Peyer's patch (tissue), 4 donors: Measurements from ENCODE around the gene LOXHD1. TPM values are rescaled to one million over a fixed set of nuclear protein-coding genes. Genes with fewer than 3 reads are reported as not detected.

ENCODE experiments used
- DNase-seq, 3 donors: peaks; one replicate each; pipeline ENCODE4 v3.0.0-alpha.2; 2017 to 2019
- H3K27ac ChIP-seq, 4 donors: fragments of 200-600 bp; sonication (generic); one replicate each; pipeline ENCODE4 v1.5.1; 2016 to 2019
- H3K27me3 ChIP-seq, 2 donors: fragments of 200-600 bp; sonication (generic); one replicate each; pipeline ENCODE4 v1.5.1; 2019
- H3K36me3 ChIP-seq, 3 donors: fragments of 200-600 bp; sonication (generic); one replicate each; pipeline ENCODE4 v1.5.1; 2016 to 2019
- H3K4me1 ChIP-seq, 4 donors: fragments of 200-600 bp; sonication (generic); one replicate each; pipeline ENCODE4 v1.5.1; 2016 to 2019
- H3K4me3 ChIP-seq, 4 donors: fragments of 200-600 bp; sonication (generic); 1 replicate in 3 of 4; 2 replicates in 1 of 4; pipeline ENCODE4 v1.5.1; 2016 to 2019; ENCODE audit warnings: mild to moderate bottlenecking in 1 of 4
- H3K9me3 ChIP-seq, 4 donors: fragments of 200-600 bp; sonication (generic); one replicate each; pipeline ENCODE4 v1.5.1; 2016 to 2019; ENCODE audit warnings: mild to moderate bottlenecking in 1 of 4
- CTCF ChIP-seq, 6 experiments: fragments of 450-650 bp in 4 of 6; fragments of 200-600 bp in 2 of 6; sonication (generic) in 1 of 6; IDR thresholded peaks; one replicate each; pipeline ENCODE4 v1.5.1; 2017 to 2019; ENCODE audit warnings: antibody characterized with exemption in 6 of 6, mild to moderate bottlenecking in 3 of 6, moderate library complexity in 1 of 6
- POLR2A ChIP-seq, 2 donors: fragments of 450-650 bp; IDR thresholded peaks; one replicate each; pipeline ENCODE4 v1.5.1; 2017; ENCODE audit warnings: antibody characterized with exemption in 2 of 2, mild to moderate bottlenecking in 2 of 2, moderate library complexity in 2 of 2
- total RNA-seq, 4 donors: library from RNA; depleted of rRNA; stranded (reverse); fragments of >200 nt; gene quantifications; one replicate each; pipeline ENCODE4 v1.1.0, GENCODE V29; 2016

Gene LOXHD1
- total RNA-seq, 4 donors from 2014 or later = 0.19 to 0.83 TPM; not detected in 2

GRCh38 chr18:46672062-46672970 lies 15.3 kb upstream of the LOXHD1 start:
- Histone ChIP-seq H3K36me3 (no peaks in the 10 kb centered on the region), H3K27ac (no peak overlapping the region), H3K27me3 (no peaks in the 10 kb centered on the region), H3K4me1 (no peaks in the 10 kb centered on the region), H3K4me3 (no peak overlapping the region), H3K9me3 (no peaks in the 10 kb centered on the region)
- DNase-seq = no peak
- TF ChIP-seq CTCF (IDR thresholded peaks at IDR 0.05) = no peak
- TF ChIP-seq POLR2A (IDR thresholded peaks at IDR 0.05) = no peak

DNA sequence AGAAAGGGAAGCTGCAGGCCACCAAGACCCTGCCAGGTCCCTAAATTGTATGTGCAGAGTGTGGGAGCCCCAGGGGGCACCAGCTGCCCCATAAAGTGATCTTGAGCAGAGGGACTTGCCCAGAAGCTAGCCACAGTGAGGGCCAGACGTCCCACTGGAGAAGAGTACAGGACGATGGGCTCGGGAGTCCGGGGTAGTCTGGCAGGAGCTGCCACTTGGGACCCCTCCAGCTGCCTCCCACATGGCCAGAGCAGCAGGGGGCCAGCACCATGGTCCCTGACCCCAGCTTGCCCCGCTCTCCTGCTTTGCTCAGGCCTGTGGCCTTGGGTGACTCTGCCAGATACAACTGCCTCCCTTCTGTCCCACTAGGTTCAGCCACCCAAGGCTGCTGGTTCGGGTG lies 11.7 kb upstream of the LOXHD1 start:
- Histone ChIP-seq H3K36me3 (no peaks in the 10 kb centered on the region), H3K9me3 (no peaks in the 10 kb centered on the region), H3K27me3 (no peaks in the 10 kb centered on the region), H3K27ac (no peak overlapping the region), H3K4me3 (no peak overlapping the region), H3K4me1 (no peaks in the 10 kb centered on the region)
- TF ChIP-seq POLR2A (IDR thresholded peaks at IDR 0.05) = no peak
- no peak for TF ChIP-seq CTCF (IDR thresholded peaks at IDR 0.05)
- no peak for DNase-seq

DNA sequence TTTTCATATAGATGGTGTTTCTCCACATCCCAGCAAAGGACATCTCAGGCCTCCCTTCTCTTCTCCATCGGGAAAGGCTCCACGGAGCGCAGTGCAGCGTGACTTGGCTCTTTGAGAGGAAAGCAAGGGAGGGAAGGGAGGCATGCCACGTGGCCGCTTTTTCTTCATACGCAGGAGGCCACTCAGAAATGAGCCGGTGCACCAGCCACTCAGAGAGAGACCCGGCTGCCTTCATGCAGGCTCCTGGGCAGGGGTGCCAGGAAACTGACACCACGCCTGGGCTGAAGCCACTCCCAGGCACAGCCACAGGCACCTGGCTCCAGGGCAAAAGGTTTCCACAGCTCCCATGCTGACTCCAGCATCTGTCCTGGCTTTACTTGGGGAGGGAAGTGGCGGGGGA lies 11.1 kb upstream of the LOXHD1 start:
- Histone ChIP-seq H3K27ac (no peak overlapping the region), H3K36me3 (no peaks in the 10 kb centered on the region), H3K4me3 (no peak overlapping the region), H3K27me3 (no peaks in the 10 kb centered on the region), H3K4me1 (no peaks in the 10 kb centered on the region), H3K9me3 (no peaks in the 10 kb centered on the region)
- TF ChIP-seq POLR2A (IDR thresholded peaks at IDR 0.05) = no peak
- TF ChIP-seq CTCF (IDR thresholded peaks at IDR 0.05) = no peak
- no peak for DNase-seq

DNA sequence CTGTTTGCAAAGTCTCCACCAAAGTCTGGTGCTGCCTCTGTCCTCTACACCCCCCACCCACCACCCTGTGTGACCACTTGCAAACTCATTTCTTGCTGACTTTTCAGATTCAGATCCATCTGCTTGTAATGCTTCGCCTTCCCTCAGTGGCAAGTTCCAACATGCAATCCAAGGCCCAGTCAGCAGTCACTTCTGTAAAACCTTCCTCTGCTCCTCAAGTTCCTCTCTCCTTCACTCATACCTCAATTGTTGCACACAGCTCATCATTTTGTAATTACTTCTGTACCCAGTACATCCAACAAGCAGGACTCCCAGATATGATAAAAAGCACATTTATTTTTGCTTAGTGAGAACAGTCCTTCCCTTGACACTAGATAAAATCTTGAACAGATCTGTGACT lies 6.5 kb upstream of the LOXHD1 start:
- TF ChIP-seq CTCF (IDR thresholded peaks at IDR 0.05) = no peak
- TF ChIP-seq POLR2A (IDR thresholded peaks at IDR 0.05) = no peak

GRCh38 chr18:46660957-46661749 lies 4.1 kb upstream of the LOXHD1 start:
- H3K36me3 ChIP-seq = no peaks in the 10 kb centered on the region
- no peak for DNase-seq
- H3K4me1 ChIP-seq = no peaks in the 10 kb centered on the region
- no peak overlapping the region for H3K4me3 ChIP-seq
- TF ChIP-seq CTCF (IDR thresholded peaks at IDR 0.05) (no peak), POLR2A (IDR thresholded peaks at IDR 0.05) (no peak)
- no peaks in the 10 kb centered on the region for H3K9me3 ChIP-seq
- no peaks in the 10 kb centered on the region for H3K27me3 ChIP-seq
- no peak overlapping the region for H3K27ac ChIP-seq

More for the DNA sequence above, 6.5 kb upstream of the LOXHD1 start:
- Histone ChIP-seq H3K36me3 (no peaks in the 10 kb centered on the region), H3K4me3 (no peak overlapping the region), H3K4me1 (no peaks in the 10 kb centered on the region), H3K9me3 (no peaks in the 10 kb centered on the region), H3K27ac (no peak overlapping the region), H3K27me3 (no peaks in the 10 kb centered on the region)
- no peak for DNase-seq
